GM21447 (cell line): Measurements from ENCODE around the gene KRT81.
"Not testable (repeated sequence)": the region's sequence is repeated elsewhere in the genome, so short reads cannot be mapped to it uniquely, and the experiment has no call there.

Experiments
- ATAC-seq: cut with Tn5 transposase; IDR thresholded peaks from one replicate; pipeline ENCODE4 v1.9.1; 2021; ENCODE audit not compliant: unreplicated experiment

Gene KRT81

GRCh38 chr12:52255926-52256583 lies 35.3 kb downstream of the KRT81 start:
- ATAC-seq: no peak

DNA sequence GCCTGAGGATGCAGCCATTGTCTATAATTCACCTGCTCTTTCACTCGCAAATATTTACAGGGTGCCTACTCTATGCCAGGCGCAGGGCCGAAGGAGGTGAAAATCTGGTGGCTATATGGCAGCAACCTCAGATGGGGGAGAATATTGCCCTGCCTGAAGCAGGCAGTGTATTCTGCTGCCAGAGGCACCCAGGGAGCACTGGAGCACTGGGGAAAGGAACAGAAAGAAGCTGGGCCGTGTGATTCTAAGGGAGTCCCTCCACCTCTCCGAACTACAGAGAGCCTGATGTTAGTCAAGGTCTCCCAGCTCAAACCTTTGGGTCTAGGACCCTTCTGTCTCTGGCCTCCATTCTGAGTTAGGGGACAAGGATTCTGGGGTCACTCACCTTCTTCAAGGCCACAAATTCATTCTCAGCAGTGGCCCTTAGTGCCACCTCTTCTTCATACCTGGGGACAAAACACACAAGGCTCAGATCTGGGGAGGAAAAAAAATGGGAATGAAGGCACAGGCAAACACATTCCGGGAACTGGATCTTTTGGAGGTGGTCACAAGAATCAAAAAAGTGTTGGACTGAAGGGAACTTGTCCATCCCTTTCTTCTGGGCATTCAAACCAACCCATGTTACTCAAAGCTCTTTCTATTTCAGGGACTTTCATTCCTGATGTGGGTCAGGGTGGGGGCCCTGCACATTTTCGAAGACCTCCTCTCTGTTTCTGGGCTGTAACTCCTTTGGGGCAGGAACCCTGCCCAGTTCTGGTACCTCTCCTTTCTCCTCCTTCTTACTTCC lies 36.2 kb downstream of the KRT81 start:
- ATAC-seq: no peak

DNA sequence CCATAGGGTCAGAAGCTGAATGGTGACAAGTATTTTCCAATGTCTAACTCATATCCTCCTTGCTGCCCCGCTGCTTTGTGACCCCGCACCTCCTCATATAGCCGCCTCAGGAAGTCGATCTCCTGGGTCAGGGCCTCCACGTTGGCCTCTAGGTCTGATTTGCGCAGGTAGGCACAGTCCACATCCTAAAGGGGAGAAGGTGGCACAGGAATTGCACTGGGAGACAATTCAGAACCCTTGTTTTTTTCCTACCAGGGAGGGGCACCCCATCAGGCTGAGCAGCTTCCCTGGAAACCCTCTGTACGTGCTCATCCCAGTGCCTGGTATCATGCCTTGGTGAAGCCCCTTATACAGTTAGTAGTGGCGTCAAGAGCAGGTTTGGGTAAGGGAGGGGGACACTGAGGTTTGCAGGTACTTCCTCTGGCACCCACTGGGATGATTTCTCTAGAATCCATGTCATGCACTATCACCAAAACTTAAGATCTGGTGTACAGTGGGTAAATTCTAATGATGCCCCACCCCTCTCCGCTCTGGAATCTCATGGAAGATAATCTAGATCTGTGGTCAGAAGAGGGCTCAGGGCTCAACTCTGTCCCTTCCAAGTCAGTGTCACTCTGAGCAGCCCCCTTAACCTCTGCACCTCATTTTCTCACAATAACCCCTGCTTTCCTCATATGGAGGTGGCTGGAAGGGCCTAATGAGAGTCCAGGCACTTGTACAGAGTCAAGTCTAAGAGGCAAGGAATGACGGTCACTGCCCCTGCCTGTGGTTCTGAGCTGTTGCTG lies 37.0 kb downstream of the KRT81 start:
- no peak for ATAC-seq

DNA sequence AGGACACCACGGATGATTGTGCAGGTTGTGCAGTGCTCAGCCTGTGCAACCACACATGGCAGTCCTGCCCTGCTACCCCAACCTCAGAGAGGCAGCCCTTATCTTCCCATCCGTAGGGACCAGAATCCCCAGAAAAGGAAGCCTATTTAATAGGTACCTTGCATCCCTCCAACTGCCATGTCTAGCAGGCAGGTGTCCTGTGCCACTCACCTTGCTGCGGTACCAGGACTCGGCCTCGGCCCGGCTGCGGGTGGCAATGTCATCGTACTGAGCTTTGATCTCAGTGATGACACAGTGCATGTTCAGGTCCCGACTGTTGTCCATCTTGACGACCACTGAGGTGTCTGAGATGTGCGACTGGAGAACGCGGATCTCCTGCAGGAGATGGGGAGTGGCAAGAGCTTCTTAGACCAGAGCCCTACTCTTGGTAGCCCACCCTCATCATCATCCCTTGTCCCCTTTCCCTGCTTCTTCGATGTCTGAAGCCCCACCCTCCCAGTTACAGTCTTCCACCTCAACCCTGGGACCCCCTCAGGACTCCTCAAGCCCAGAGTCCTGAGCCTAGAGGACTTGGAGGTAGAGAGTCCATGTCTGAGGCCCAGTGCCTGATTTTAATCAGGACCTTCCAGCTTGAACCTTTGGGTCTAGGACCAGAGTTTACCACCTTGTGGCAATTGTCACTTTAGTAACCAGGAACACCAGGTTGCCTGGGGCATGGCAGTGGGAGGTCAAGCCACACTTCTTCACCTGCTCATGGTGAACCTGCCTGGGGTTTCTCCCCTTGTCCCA lies 37.7 kb downstream of the KRT81 start:
- no peak for ATAC-seq

DNA sequence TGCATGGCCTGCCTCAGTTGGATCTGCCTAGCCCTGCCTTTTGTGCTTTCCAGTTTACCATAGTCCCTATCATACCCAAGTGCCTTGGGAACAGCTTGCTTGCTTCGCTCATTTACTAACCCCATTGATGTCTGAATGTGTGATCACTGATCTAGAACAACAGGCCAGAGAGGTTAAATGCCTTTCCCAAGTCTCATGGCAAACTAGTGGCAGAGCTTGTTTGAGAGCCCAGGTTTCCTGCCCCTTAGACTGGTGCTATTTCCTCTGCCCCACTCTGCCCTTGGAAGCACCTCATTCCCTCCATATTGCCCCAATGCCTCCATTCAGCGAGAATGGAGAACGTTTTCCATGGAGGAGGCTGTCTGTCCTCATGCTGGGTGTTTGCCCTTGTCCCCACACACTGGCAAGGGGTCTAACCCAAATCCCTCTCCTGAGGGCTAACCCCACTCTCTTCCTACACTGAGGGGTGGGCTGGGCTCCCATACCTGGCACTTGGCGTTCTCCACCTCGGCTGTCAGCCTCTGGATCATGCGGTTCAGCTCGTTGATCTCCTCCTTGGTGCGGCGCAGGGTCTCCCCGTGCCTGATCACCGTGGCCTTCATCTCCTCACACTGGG lies 38.5 kb downstream of the KRT81 start:
- no peak for ATAC-seq

DNA sequence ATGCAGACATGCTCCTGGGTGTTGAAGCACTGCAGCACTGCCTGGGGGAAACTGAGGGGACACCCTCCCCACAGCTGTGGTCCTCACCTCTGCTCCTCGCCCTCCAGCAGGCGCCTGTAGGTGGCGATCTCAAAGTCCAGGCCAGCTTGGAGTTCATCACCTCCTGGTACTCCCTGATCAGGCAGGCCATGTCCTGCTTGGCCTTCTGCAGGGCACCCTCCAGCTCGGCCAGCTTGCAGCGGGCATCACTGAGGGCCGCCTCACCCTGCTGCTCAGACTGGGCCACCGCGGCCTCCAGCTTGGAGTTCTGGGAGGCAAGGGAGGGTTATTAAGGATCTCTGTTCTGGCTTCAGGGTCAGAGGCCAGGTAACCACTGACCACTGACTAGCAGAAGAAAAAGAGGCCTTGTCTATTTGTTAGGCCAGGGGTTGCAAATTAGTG lies 39.1 kb downstream of the KRT81 start:
- not testable (repeated sequence) for ATAC-seq

- ATAC-seq: no peak
These were observed 39.8 kb downstream of the KRT81 start for GRCh38 chr12:52251367-52252051.

DNA sequence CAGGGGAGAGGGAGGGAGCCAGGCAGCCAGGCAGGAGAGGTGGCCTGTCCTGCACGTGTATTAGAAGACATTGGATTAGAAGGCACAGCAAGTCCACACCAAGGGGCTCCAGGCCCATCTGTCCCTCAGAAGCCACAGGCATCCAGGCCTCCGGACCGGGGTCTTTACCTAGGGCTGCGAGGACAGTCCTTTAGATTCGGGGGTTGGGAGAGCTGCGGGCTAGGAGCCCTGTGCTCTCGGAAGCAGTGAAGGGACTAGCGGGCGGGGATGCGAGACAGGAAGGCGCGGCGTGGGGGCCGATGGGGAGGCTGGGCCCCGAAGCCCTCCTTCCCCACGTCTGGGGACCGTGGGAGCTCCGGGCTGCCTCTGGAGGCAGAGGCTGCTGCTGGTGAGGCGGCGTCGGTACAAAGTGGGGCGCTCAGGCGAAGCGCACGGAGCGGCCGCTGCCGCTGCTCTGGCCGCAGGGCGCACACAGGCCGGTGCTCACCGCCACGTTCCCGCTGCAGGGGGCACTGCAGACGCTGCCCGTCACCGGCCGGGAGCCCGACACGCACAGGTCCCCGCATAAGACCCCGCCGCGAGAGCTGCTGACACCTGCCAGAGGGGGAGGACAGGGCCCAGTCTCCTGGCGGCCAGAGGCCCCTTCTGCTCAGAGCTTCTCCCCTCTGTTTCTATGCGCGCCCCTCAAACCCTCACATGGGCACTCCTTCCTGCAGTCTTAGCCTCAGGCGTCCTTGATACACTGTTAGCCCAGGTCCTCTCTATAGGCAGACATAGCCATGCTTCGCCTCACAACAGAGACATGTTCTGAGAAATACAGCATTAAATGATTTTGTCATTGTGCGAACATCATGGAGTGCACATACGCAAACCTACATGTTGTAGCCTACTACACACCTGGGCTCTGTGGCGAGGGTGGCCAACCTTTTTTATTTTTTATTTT lies 41.0 kb downstream of the KRT81 start:
- no peak for ATAC-seq

GRCh38 chr12:52249511-52250047 lies 41.8 kb downstream of the KRT81 start:
- no peak for ATAC-seq

DNA sequence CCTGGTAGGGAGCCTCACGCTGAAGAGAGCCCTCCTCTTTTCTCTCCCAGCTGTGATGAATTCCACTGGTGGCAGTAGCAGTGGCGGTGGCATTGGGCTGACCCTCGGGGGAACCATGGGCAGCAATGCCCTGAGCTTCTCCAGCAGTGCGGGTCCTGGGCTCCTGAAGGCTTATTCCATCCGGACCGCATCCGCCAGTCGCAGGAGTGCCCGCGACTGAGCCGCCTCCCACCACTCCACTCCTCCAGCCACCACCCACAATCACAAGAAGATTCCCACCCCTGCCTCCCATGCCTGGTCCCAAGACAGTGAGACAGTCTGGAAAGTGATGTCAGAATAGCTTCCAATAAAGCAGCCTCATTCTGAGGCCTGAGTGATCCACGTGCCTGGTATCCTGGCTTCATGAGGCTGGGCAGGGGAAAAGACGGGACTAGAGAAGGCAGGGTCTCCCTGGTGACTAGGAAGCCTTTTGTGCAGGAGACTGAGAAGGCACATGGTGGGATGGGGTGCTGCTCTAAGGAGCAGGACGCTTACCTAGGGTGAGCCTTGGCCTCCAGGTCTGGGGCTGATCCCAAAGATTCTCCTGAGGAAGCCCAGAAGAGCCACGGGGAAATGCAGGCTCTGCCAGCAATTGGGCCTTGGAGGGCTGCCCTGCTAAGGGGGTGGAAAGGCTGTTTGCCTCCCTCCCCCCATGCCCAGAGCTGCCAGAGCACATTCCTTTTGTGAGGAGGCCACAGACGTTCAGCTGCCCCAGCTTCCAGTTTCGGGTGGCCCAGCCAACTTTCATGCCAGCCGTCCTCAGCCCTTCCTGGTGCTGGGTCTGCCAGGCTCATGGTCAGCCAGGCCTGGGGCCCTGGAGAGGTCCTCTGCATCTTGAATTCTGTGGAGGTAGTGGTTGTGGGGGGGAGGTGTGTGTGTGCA lies 42.5 kb downstream of the KRT81 start:
- no peak for ATAC-seq

DNA sequence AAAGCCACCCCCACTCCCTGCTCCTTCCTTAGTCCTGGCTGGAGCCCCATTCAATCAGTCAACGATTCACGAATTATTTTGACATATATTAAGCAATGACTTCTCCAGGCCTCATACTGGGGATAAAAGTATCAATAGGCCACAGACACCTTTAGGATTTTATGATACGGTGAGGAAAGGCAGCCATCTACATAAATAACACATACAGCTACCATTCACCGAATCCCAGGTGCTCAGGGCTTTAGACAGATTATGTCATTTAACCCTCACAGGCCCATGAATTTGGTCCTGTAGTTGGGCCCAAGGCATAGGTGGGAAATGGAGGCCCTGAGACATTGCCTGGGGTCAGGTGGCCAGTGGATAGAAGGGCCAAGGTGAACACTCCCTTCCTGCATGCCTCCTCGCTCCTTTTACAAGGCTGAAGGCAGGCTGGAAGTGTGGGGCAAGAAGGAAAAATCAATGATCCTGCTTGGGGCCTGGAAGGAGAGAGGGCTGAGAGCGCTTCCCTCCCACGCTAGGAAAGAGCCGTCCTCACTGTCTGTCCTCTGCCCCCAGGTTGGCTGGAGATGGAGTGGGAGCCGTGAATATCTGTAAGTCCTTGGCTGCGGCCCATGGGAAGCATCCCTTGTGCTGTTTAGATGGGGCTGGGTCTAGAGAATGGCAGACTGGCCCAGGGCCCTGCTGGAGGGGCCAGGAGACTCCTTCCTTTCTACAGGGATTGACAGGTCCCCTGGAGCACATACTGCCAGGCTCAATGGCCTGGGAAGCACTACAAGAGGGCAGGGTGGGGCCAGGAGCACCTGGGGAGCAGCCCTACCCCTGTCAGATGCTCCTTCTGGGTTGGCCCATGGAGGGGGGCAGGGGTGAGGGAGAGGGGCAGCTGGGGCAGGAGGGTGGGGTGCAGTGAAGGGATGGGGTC lies 43.5 kb downstream of the KRT81 start:
- no peak for ATAC-seq

- no peak for ATAC-seq
These were observed 44.4 kb downstream of the KRT81 start for GRCh38 chr12:52246720-52247621.

- ATAC-seq: no peak
These were observed 45.3 kb downstream of the KRT81 start for GRCh38 chr12:52245962-52246569.

GRCh38 chr12:52245259-52245961 lies 45.9 kb downstream of the KRT81 start:
- no peak for ATAC-seq
